Measurements from ENCODE around the gene PTPRC.

Gene PTPRC

GRCh38 chr1:198620218-198620617, 18.6 kb upstream of the PTPRC start:
- DNase-seq (ENCODE audit: low read depth): no peak

DNA sequence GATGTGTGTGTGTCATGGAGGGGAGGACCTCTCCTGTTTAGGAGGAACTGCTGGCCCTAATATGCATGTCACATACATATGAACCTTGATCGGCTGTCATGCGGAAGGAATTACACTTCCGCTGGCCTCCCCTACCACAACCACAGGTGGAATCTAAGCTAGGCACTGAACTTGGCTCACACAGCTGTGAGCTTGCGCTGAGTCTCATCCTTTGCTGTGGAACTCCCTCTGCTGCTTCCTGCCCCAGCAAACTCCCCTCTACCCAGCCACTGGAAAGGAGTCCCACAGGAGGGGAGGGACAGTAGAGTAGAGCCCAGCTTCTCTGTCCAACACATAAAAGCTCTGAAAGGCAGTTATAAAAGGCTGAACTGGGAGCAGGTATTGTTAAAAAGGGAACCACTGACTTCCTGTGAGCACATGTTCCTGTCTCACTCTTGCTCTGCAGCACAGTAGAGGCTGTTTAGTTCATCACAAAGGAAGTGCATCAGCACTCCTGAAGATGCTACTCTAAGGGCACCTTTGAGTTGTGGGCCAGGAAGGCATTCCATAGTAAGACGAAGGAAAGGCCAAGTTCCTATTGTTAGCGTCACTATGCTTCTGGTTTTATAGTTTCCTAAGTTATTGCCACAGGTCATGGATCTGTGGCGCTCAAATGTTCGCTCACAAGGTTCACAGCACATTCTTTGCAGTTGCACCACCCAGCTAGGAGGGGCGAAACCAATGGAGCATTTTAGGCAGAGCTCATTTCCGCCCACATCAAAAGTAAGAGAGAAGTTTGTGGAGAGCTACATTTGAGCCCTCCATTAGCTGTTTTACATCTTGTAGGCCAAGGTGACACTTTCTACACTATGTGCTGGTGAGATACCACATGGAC, 17.7 kb upstream of the PTPRC start:
- no peak for DNase-seq (ENCODE audit: low read depth)

GRCh38 chr1:198622001-198622400, 16.8 kb upstream of the PTPRC start:
- DNase-seq (ENCODE audit: low read depth): no peak

- no peak for DNase-seq (ENCODE audit: low read depth)
Observed at GRCh38 chr1:198623752-198624647, 14.8 kb upstream of the PTPRC start.

- no peak for DNase-seq (ENCODE audit: low read depth)
Observed at GRCh38 chr1:198624648-198624980, 14.2 kb upstream of the PTPRC start.

DNA sequence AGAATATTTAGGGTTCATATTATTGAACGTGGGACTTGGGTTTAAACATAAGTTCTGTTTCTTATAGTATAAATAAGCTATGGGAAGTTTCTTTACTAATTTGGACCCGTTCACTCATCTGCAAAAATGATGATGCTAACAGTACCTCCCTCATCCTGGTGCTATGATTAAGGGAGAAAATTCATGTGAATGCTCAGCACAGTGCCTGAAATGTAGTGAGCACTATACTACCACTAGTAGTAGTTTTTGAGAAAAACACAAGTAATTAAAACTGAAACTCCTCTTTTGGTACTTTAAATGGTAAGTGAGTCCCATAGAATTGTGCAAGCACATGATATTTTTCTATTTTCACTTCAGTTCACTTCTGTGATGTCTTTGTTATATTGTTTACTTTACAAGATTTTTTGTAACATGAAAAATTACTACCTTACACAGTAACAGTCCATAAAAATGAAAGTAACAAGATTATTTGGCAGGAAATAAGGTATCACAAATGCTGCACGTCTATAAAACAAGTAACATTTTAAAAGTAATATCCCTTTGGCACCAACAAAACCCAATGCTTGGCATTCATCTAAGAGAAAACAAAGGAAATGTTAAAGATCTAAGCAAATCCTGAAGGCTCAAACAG, 11.3 kb upstream of the PTPRC start:
- no peak for DNase-seq (ENCODE audit: low read depth)

GRCh38 chr1:198628067-198628455, 10.8 kb upstream of the PTPRC start:
- DNase-seq (ENCODE audit: low read depth): no peak

DNA sequence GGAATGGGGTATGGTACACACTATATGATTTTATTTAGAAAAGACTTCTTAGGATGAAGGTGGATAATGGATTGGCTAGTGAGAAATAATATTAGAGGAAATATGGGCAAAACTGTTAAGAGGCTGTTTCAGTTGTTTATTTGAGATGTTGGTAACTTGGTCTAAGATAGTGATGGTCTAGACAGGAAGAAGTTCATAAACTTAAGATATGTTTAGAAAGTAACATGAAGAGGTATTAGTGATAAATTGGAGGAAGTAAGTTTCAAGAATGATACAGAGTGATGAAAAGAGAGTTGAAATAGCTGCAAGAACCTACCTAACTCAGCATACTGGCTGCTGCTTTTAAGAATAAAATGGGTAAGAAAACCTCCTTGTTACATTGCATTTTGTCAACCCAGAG, 9.2 kb upstream of the PTPRC start:
- DNase-seq (ENCODE audit: low read depth): no peak

- no peak for DNase-seq (ENCODE audit: low read depth)
Observed at GRCh38 chr1:198630863-198631262, 8.0 kb upstream of the PTPRC start.

DNA sequence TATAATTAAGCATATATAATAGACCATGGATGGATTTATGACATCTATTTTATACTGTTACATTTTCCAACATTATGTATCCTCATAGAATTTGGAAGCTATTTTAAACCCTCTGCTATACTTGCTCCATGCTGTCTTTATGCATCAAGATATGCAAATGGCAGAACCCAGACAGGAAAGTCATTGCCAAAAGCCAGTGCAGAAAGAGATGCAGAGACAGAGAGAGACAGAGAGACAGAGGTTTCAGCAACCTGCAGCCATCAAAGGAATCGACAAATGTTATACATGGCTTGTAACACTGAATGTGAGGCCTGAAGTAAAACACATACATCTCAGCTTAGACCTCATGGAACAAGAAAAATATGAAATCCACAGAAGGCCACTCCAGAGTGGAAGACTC, 7.5 kb upstream of the PTPRC start:
- DNase-seq (ENCODE audit: low read depth): no peak

- DNase-seq (ENCODE audit: low read depth): no peak
Observed at GRCh38 chr1:198632007-198632406, 6.8 kb upstream of the PTPRC start.

DNA sequence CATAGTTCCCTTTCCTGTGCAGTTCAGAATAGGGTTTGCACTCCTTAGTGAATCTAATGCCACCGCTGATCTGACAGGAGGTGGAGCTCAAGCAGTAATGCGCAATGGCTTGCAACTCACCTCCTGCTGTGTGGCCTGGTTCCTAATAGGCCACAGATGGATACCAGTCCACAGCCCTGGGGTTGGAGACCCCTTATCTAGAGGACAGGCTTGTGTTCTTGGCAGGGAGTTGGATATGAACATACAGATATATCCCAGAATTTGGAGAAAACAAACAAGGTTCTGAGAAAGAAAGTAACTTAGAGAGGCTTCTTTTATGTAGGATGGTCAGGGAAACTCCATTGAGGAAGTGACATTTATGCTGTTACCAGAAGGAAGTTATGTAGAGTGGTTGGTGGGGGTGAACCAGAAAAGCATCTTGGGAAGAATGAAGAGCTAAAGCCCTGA, 5.1 kb upstream of the PTPRC start:
- DNase-seq (ENCODE audit: low read depth): no peak

DNA sequence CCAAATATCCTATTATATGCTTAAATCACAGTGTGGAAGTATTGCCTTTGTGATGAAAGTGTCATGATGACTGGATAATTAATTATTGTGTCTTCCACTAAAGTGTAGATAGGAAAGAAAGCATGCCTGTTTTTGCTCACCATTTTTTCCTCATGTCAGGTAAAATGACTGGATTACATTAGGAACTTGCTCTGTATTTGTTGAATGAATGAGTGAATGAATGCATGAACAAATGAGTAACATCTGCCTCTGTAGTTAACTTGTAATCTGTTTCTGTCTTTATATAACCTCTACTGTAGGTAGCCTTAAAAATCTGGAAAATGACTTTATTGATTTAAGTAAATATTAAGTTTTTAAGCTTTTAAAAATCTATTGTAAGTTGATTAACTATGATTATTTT, 2.9 kb upstream of the PTPRC start:
- no peak for DNase-seq (ENCODE audit: low read depth)

DNA sequence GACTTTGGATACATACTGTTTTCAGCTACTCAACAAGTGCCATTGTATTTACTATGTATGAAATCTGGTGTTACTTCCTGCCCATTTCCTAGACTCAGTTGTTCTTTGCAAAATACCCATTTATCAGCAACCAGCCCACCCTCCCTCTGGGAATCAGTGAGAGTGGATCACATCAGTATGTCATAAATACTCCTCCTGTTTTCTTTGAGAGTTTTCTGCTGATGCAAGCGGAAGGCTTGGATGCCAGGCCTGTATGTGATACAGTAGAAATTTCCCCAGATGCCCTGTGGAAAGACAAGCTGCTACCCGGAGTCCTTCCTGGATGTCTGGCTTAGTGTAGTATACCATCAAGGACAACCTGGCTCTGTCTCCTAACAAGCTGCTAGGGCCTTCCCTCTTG, 2.4 kb upstream of the PTPRC start:
- no peak for DNase-seq (ENCODE audit: low read depth)

GRCh38 chr1:198637157-198637556, 1.7 kb upstream of the PTPRC start:
- DNase-seq (ENCODE audit: low read depth): no peak

DNA sequence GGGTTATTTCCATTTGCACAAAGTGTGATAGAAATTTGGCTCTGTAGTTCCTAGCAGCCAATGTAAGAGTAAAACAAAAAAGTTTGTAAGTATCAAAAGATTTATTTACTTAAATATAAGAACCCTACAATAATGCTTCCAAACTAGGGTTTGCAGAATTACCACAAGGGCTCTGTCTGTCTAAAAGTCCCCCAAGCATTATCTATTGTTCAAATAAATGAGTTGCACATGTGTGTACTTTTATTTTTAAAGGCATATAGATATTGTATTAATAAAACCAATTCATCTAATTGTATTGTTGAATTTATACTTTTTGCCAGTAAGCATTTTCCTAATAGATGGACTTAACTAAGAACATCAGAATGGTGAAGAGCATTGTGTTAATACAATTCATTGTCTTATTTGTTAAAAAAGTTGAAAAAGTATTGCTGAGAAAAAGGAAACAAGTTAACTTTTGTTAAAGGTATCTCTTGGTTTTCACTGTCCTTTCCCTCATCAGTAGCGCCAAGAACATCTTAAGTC, 863 bp upstream of the PTPRC start:
- DNase-seq (ENCODE audit: low read depth): no peak

- no peak for DNase-seq (ENCODE audit: low read depth)
Observed at GRCh38 chr1:198638441-198638840, 399 bp upstream of the PTPRC start.

DNA sequence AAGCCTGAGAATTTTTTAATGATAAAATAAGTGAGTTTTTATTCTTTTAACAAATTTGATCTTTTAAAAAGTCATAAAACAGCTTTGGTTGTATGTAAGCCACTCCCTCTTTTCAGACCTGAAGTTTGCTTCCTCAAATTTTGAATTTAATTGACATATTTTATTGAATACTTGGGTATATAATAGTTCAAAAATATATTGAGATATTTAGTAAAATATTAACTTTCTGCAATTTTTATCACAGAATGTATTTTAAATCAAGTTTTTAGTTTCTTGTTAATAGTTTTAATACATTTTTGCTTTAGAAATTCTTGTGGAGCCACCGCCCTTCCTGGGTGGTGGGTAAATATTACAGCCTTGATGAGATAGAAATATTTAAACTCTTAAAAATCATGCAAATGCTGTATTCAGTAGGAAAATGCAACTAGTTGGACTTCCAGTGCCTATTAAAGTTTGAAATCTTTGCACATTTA, 867 bp downstream of the PTPRC start:
- DNase-seq (ENCODE audit: low read depth): no peak

DNA sequence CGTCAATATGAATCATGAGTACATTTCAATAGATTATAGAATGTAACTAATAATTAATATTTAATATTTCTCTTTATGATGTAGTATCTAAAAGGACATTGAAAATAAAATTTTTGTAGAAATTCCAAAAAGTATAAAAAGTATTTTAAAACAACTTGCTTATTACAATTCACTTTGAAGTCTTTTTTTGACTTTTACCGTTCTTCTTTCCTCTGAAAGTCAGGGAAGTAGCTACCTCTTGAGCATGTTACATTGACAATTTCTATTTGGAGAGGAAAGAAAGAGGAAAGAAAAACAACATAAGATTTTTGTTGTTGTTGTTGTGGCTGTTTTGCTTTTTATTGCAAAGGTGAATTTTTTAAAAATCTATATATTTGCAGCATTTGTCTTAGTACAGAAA, 1.3 kb downstream of the PTPRC start:
- no peak for DNase-seq (ENCODE audit: low read depth)

- no peak for DNase-seq (ENCODE audit: low read depth)
Observed at GRCh38 chr1:198641501-198641900, 2.7 kb downstream of the PTPRC start.

DNA sequence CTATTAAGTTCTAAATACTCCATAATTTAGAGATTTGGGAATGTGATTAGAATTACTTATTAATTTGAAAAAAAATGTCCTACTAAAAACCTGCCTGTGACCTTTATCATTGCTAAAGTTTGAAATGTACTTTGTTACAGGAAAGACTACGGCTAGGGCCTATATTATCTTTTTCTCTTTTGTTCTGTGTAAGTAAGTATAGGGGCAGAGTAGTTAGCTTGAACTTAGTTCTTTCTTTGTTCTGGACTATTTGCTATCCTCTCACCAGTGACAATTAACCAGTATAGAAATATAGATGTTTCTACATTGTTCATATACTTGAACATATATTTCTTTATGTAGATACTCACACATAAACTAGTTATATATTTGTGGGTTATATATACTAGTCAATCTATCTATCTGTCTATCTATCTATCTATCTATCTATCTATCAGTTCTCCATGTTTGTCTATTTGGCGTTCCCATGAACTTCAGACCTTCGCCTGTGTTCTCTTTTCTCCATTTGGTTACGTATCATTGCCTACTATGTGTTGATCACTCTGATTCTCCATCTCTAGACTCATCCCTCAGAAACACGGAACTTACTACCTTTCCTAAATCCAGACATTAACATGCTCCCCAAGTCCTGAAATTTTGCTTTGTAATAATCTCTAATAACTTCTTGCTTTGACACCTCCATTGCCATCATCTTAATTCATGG, 3.3 kb downstream of the PTPRC start:
- DNase-seq (ENCODE audit: low read depth): no peak

GRCh38 chr1:198642983-198643382, 4.1 kb downstream of the PTPRC start:
- no peak for DNase-seq (ENCODE audit: low read depth)

Measured in HS-27A (cell line).